GM12878 (cell line): ENCODE measurements around the gene CCDC28B. TPM values are rescaled to one million over a fixed set of nuclear protein-coding genes. Genes with fewer than 3 reads are reported as not detected.

Experiments used
- ATAC-seq: fragments of 200-7000 bp; cut with Tn5 transposase; 3 replicates; pipeline ENCODE4 v1.9.1; 2020; ENCODE audit warnings: mild to moderate bottlenecking, moderate library complexity
- BruUV-seq: library from RNA; stranded (reverse); fragments of 400-500 nt; replicated peaks from 2 replicates; lab custom pipeline; 2021; lab: Mats Ljungman, UMichigan
- CTCF ChIA-PET: fragments of 300-600 bp; sonication (Branson Sonifier 250); formaldehyde crosslinking; extraction: SDS; loops from one replicate; lab custom pipeline; 2021; ENCODE audit warnings: inconsistent platforms; lab: Yijun Ruan, JAX
- POLR2A ChIA-PET: fragments of 350-600 bp; formaldehyde crosslinking; extraction: SDS; loops from one replicate; lab custom pipeline; 2021; ENCODE audit warnings: inconsistent platforms; lab: Charles Lee
- RAD21 ChIA-PET: fragments of 300-600 bp; sonication (Branson Sonifier 250); formaldehyde crosslinking; loops from one replicate; lab custom pipeline; 2023; ENCODE audit warnings: antibody characterized with exemption; ENCODE audit not compliant: unreplicated experiment; lab: Charles Lee
- SMC1A ChIA-PET: fragments of 300-600 bp; sonication (Branson Sonifier 250); formaldehyde crosslinking; loops from one replicate; lab custom pipeline; 2023; ENCODE audit not compliant: unreplicated experiment, uncharacterized antibody; lab: Charles Lee
- DNase-seq: peaks from one replicate; pipeline ENCODE4 v3.0.0-alpha.2; 2011; ENCODE audit warnings: low read depth, low spot score
- FAIRE-seq: peaks from 3 replicates; lab custom pipeline; 2011; peaks lifted over from hg19 to GRCh38; lab: Jason Lieb, UNC
- H2AFZ ChIP-seq: 2 replicates; pipeline ENCODE4 v1.6.0; 2011; ENCODE audit warnings: low read depth, low read length, control low read depth; ENCODE audit not compliant: control insufficient read depth
- H3K27ac ChIP-seq: 2 replicates; pipeline ENCODE4 v1.5.1; 2011; ENCODE audit warnings: control low read depth; ENCODE audit not compliant: control insufficient read depth, insufficient read depth
- H3K27me3 ChIP-seq, 2 experiments: replicated peaks in 1 of 2; 2 replicates each; pipeline versions ENCODE4 v1.6.0 to v1.6.1; 2011; ENCODE audit warnings: low read length in 1 of 2; ENCODE audit not compliant: control insufficient read depth in 2 of 2, insufficient read depth in 2 of 2
- H3K36me3 ChIP-seq, 2 experiments: 2 replicates each; pipeline ENCODE4 v1.5.1; 2011; ENCODE audit warnings: low read length in 1 of 2; ENCODE audit not compliant: control insufficient read depth in 2 of 2, insufficient read depth in 2 of 2
- H3K4me1 ChIP-seq: 2 replicates; pipeline ENCODE4 v1.6.1; 2011; ENCODE audit warnings: mild to moderate bottlenecking, low read length, moderate library complexity, mixed read lengths; ENCODE audit not compliant: control insufficient read depth, insufficient read depth
- H3K4me2 ChIP-seq: 2 replicates; pipeline ENCODE4 v1.6.0; 2011; ENCODE audit warnings: control low read depth; ENCODE audit not compliant: control insufficient read depth, insufficient read depth
- H3K4me3 ChIP-seq: fragments of 200-600 bp; sonication (generic); 2 replicates; pipeline ENCODE4 v1.5.1; 2016
- H3K79me2 ChIP-seq: 2 replicates; pipeline ENCODE4 v1.6.0; 2011; ENCODE audit warnings: low read length; ENCODE audit not compliant: control insufficient read depth, insufficient read depth
- H3K9ac ChIP-seq: 2 replicates; pipeline ENCODE4 v1.8.0; 2011; ENCODE audit warnings: low read length, control low read depth, mixed read lengths; ENCODE audit not compliant: control insufficient read depth, insufficient read depth
- H3K9me3 ChIP-seq: replicated peaks from 3 replicates; pipeline ENCODE4 v1.5.1; 2011; ENCODE audit warnings: mild to moderate bottlenecking, low read length; ENCODE audit not compliant: control insufficient read depth, insufficient read depth
- H4K20me1 ChIP-seq: 2 replicates; pipeline ENCODE4 v1.6.0; 2011; ENCODE audit not compliant: control insufficient read depth, insufficient read depth
- GABPA ChIP-seq: IDR thresholded peaks from 2 replicates; pipeline ENCODE4 v1.6.1; 2014; ENCODE audit warnings: antibody characterized with exemption, low read depth, mild to moderate bottlenecking, inconsistent platforms
- KLF5 ChIP-seq: fragments of 450-650 bp; IDR thresholded peaks from 2 replicates; pipeline ENCODE4 v1.6.1; 2014; ENCODE audit warnings: mild to moderate bottlenecking; ENCODE audit not compliant: partially characterized antibody
- RFX5 ChIP-seq: IDR thresholded peaks from 2 replicates; pipeline ENCODE4 v1.6.1; 2011; ENCODE audit warnings: low read depth, low read length, improper control_type of control experiment
- WGBS: methylation state at CpG from one replicate; pipeline ENCODE4 v1.1.6; 2016; ENCODE audit warnings: low lambda C conversion rate; ENCODE audit not compliant: insufficient replicate concordance, insufficient coverage; ENCODE audit errors: missing lambda C conversion rate; 5-methylcytosine and 5-hydroxymethylcytosine counted together
- in situ Hi-C: fragments of 300-500 bp; cut with MboI; formaldehyde crosslinking; loops from 9 replicates; pipeline ENCODE4 v1.14.3; 2018; ENCODE audit warnings: mixed read lengths
- intact Hi-C: fragments of 100-400 bp; cut with micrococcal nuclease; formaldehyde crosslinking; loops from one replicate; pipeline ENCODE4 v1.14.2; 2022; ENCODE audit not compliant: unreplicated experiment
- polyA plus RNA-seq, 11 experiments: library from polyadenylated mRNA; depleted of rRNA in 4 of 11; unstranded in 6 of 11; stranded (reverse) in 5 of 11; fragments of >200 nt; fragmentation: Nextera tagmentation in 4 of 11; fragmentation: Illumina TruSeq in 1 of 11; extraction: Ambion mirVana in 4 of 11; extraction: Trizol in 1 of 11; gene quantifications; 1 replicate in 1 of 11; 2 replicates in 10 of 11; pipeline versions ENCODE4 v1.2.1 to v1.2.3, GENCODE V29; 2011 to 2016; ENCODE audit warnings: inconsistent platforms in 2 of 11, missing spikeins in 2 of 11, low read depth in 1 of 11
- total RNA-seq, 4 experiments: library from RNA; depleted of rRNA in 3 of 4; stranded (reverse); fragments of >200 nt in 3 of 4; fragmentation: Illumina TruSeq in 1 of 4; extraction: Trizol in 1 of 4; gene quantifications; 2 replicates each; pipeline versions ENCODE4 v1.2.1 to v1.2.3, GENCODE V29; 2013 to 2021
- TF ChIP-seq, protein P1 (sequence below): fragments of 450-650 bp; IDR thresholded peaks from 2 replicates; pipeline ENCODE4 v1.6.1; 2017; ENCODE audit warnings: mild to moderate bottlenecking, moderate library complexity
- TF ChIP-seq, protein P2 (sequence below), 3 experiments: IDR thresholded peaks in 2 of 3; conservative IDR thresholded peaks in 1 of 3; 2 replicates each; pipeline ENCODE4 v1.5.1; 2011; ENCODE audit warnings: low read depth in 3 of 3, low read length in 3 of 3, mild to moderate bottlenecking in 3 of 3, control low read depth in 2 of 3, moderate library complexity in 2 of 3, inconsistent platforms in 1 of 3, mixed read lengths in 1 of 3; ENCODE audit not compliant: control insufficient read depth in 2 of 3, insufficient read depth in 1 of 3; ENCODE audit errors: extremely low read depth in 1 of 3

CCDC28B gene
- total and polyA plus RNA-seq, 10 of the 15 experiments (the other 5 are each of a cell fraction or from before 2014, with no cell fraction given) = 10.5 to 135 (median 90.6) TPM

DNA sequence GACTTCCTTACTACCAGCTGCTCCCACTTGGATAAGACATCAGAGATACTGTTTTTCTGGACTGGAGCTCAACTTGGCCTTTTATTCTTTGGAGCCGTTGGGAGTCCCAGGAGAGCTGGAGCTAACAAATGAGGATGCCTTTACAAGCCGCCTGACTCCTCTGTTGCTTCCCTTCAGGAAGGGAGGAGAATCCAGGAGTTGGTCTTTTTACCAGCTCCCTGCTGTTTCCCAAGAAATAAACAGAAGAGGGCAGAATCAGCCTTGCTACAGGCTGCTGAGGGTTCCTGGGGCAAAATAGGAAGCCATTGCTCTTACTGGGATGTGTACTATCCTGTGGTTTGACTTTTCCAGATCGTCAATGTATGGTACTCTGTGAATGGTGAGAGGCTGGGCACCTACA lies 23.3 kb downstream of the CCDC28B start:
- intact Hi-C loops (no loop called here), in situ Hi-C loops (no loop called here)
- no peaks in the 10 kb centered on the region for H4K20me1 ChIP-seq
- WGBS = 98% methylated on average over 3 of the region's 3 CpGs
- H3K27ac ChIP-seq = 0 out of 2 replicates have a peak overlapping the region, but pooled peaks have one; percentile 15
- H3K36me3 ChIP-seq = peaks cover 10 to 22% of the 10 kb centered on the region in 2 experiments
- no peak overlapping the region for H2AFZ ChIP-seq
- peak overlapping the region; percentile 99 for H3K9ac ChIP-seq
- peaks cover 29% of the 10 kb centered on the region for H3K79me2 ChIP-seq
- peak overlapping the region; percentile 89 for H3K4me3 ChIP-seq
- H3K9me3 ChIP-seq = no peaks in the 10 kb centered on the region
- ChIA-PET CTCF (interaction anchor here (1.0 to 6.0 kb wide), 7 partner anchors 8 to 176 kb away, joined by 4 to 46 read pairs (median 8); partner anchors contain the start of gene FAM167B), RAD21 (interaction anchor here (1.0 to 2.1 kb wide), 8 partner anchors 17 to 171 kb away, joined by 3 to 7 read pairs (median 4); partner anchors contain the start of genes BSDC1 and CCDC28B), POLR2A (interaction anchor here (0.5 to 1.5 kb wide), 6 partner anchors 17 to 116 kb away, joined by 3 to 7 read pairs (median 3); partner anchors contain the start of gene KPNA6), SMC1A (interaction anchor here (0.7 to 2.5 kb wide), 11 partner anchors 18 to 187 kb away, joined by 3 to 13 read pairs (median 4); partner anchors contain the start of gene BSDC1)
- FAIRE-seq (no peak), DNase-seq (no peak), ATAC-seq (no peak)
- H3K4me1 ChIP-seq = peaks cover 12% of the 10 kb centered on the region
- H3K27me3 ChIP-seq = no peaks in the 10 kb centered on the region
- H3K4me2 ChIP-seq = peak overlapping the region; percentile 84
- BruUV-seq = TSS peak; percentile 64
- no peak for TF ChIP-seq RFX5
- TF ChIP-seq GABPA = no peak
- TF ChIP-seq, protein P1, sequence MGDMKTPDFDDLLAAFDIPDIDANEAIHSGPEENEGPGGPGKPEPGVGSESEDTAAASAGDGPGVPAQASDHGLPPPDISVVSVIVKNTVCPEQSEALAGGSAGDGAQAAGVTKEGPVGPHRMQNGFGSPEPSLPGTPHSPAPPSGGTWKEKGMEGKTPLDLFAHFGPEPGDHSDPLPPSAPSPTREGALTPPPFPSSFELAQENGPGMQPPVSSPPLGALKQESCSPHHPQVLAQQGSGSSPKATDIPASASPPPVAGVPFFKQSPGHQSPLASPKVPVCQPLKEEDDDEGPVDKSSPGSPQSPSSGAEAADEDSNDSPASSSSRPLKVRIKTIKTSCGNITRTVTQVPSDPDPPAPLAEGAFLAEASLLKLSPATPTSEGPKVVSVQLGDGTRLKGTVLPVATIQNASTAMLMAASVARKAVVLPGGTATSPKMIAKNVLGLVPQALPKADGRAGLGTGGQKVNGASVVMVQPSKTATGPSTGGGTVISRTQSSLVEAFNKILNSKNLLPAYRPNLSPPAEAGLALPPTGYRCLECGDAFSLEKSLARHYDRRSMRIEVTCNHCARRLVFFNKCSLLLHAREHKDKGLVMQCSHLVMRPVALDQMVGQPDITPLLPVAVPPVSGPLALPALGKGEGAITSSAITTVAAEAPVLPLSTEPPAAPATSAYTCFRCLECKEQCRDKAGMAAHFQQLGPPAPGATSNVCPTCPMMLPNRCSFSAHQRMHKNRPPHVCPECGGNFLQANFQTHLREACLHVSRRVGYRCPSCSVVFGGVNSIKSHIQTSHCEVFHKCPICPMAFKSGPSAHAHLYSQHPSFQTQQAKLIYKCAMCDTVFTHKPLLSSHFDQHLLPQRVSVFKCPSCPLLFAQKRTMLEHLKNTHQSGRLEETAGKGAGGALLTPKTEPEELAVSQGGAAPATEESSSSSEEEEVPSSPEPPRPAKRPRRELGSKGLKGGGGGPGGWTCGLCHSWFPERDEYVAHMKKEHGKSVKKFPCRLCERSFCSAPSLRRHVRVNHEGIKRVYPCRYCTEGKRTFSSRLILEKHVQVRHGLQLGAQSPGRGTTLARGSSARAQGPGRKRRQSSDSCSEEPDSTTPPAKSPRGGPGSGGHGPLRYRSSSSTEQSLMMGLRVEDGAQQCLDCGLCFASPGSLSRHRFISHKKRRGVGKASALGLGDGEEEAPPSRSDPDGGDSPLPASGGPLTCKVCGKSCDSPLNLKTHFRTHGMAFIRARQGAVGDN = no peak
- TF ChIP-seq KLF5 = no peak
- TF ChIP-seq, protein P2, sequence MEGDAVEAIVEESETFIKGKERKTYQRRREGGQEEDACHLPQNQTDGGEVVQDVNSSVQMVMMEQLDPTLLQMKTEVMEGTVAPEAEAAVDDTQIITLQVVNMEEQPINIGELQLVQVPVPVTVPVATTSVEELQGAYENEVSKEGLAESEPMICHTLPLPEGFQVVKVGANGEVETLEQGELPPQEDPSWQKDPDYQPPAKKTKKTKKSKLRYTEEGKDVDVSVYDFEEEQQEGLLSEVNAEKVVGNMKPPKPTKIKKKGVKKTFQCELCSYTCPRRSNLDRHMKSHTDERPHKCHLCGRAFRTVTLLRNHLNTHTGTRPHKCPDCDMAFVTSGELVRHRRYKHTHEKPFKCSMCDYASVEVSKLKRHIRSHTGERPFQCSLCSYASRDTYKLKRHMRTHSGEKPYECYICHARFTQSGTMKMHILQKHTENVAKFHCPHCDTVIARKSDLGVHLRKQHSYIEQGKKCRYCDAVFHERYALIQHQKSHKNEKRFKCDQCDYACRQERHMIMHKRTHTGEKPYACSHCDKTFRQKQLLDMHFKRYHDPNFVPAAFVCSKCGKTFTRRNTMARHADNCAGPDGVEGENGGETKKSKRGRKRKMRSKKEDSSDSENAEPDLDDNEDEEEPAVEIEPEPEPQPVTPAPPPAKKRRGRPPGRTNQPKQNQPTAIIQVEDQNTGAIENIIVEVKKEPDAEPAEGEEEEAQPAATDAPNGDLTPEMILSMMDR (IDR thresholded peaks at IDR 0.05 in 2 of 3, conservative IDR thresholded peaks at IDR 0.05 in 1 of 3; ENCODE audit: control insufficient read depth in 2 of 3, extremely low read depth in 1 of 3, insufficient read depth in 1 of 3, low read depth in 3 of 3, low read length in 3 of 3) = peak in 1 of 3 experiments; percentile 14; a peak in 1 of 6 replicates
